Measurements from ENCODE around the gene ADCY1. TPM values are rescaled to one million over a fixed set of nuclear protein-coding genes. Genes with fewer than 3 reads are reported as not detected.

ADCY1 gene
- total RNA-seq, 1 experiment from 2014 or later, result 0.71 TPM

DNA sequence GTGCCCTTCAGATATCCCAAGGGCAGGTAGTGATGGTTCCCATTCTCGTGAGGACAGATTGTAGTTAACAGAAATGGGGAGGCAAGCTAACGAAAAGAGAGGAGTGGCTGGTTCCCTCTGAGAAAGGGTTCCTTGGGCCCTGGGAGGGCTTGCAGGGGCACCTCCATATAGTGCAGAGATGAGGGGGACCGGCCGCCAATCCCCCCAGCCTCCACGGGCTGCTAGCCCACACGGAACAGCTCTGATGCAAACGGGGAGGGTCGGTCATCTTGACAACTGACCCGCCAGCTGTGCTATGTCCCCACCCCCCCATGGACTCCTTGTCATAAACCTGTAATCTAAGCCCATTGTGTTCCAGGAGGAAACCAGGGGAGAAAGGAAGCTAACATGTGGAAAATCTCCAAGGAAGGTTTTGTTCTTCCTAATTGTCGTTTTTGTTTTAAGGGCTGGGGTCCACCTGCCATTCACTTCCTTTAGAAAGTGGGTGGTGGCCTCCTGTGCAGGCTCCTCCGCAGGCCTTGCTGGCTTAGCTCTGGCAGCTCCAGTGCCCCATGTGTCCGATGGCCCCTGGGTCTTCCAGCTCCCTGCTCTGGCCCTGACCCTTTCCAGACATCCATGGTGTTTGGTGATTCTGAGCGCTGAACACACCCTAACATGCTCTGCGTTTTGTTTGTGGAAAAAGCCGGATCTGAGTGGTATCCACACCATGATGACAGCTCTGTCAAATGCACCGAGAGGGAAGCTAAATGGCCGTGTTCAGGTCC, 15.9 kb downstream of the ADCY1 start:
- CTCF ChIA-PET, result interaction anchor here (0.8 kb wide), 1 partner anchor 35 kb away, joined by 4 read pairs; no protein-coding TSS in a partner anchor
- Histone ChIP-seq H3K27ac (ENCODE audit: low read depth, low read length, poor library complexity, severe bottlenecking) (no peak overlapping the region), H3K4me3 (ENCODE audit: low read depth, low read length, poor library complexity, severe bottlenecking) (no peak overlapping the region), H3K27me3 (replicated peaks; ENCODE audit: insufficient read depth, low read depth, low read length, poor library complexity) (no peaks in the 10 kb centered on the region), H3K36me3 (ENCODE audit: insufficient read depth, low read length, poor library complexity, severe bottlenecking) (no peaks in the 10 kb centered on the region), H3K9me3 (ENCODE audit: low read depth, low read length, poor library complexity, severe bottlenecking) (no peaks in the 10 kb centered on the region), H3K4me1 (ENCODE audit: insufficient read depth, low read length, poor library complexity, severe bottlenecking) (no peaks in the 10 kb centered on the region)
- TF ChIP-seq, protein P1, sequence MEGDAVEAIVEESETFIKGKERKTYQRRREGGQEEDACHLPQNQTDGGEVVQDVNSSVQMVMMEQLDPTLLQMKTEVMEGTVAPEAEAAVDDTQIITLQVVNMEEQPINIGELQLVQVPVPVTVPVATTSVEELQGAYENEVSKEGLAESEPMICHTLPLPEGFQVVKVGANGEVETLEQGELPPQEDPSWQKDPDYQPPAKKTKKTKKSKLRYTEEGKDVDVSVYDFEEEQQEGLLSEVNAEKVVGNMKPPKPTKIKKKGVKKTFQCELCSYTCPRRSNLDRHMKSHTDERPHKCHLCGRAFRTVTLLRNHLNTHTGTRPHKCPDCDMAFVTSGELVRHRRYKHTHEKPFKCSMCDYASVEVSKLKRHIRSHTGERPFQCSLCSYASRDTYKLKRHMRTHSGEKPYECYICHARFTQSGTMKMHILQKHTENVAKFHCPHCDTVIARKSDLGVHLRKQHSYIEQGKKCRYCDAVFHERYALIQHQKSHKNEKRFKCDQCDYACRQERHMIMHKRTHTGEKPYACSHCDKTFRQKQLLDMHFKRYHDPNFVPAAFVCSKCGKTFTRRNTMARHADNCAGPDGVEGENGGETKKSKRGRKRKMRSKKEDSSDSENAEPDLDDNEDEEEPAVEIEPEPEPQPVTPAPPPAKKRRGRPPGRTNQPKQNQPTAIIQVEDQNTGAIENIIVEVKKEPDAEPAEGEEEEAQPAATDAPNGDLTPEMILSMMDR (conservative IDR thresholded peaks at IDR 0.05; ENCODE audit: low read depth, low read length), result no peak
- TF ChIP-seq EZH2 (IDR thresholded peaks at IDR 0.05; ENCODE audit: borderline replicate concordance, low read depth, low read length, poor library complexity, severe bottlenecking), result no peak
- intact Hi-C loops (cut with micrococcal nuclease; ENCODE audit: unreplicated experiment), result no loop called here
- POLR2A ChIA-PET (ENCODE audit: low non-redundant PET), result no interaction called here
- no TSS peak for BruUV-seq (replicated peaks)
- DNase-seq (ENCODE audit: low spot score), result no peak

DNA sequence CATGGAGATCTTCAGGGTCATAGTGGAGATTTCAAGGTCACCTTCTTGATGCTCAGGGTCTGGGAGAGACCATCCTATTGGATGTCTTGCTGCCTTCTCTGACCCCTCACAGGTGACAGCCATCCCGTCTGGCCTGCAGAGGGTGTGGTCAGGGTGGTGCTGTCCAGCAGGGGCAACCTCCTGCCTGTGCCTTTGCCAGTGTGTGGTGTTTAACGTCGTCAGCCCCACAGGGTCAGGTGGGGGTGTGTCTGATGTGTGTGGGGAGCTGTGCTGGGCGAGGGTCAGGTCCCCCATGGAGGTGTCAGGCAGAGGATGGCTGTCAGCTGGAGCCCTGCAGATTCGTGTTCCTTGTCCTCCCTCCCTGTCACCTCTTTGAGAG, 16.5 kb downstream of the ADCY1 start:
- Histone ChIP-seq H3K4me3 (ENCODE audit: low read depth, low read length, poor library complexity, severe bottlenecking) (no peak overlapping the region), H3K36me3 (ENCODE audit: insufficient read depth, low read length, poor library complexity, severe bottlenecking) (no peaks in the 10 kb centered on the region), H3K27me3 (replicated peaks; ENCODE audit: insufficient read depth, low read depth, low read length, poor library complexity) (no peaks in the 10 kb centered on the region), H3K9me3 (ENCODE audit: low read depth, low read length, poor library complexity, severe bottlenecking) (no peaks in the 10 kb centered on the region), H3K4me1 (ENCODE audit: insufficient read depth, low read length, poor library complexity, severe bottlenecking) (no peaks in the 10 kb centered on the region), H3K27ac (ENCODE audit: low read depth, low read length, poor library complexity, severe bottlenecking) (no peak overlapping the region)
- intact Hi-C loops (cut with micrococcal nuclease; ENCODE audit: unreplicated experiment), result no loop called here
- ChIA-PET CTCF (interaction anchor here (0.8 kb wide), 1 partner anchor 34 kb away, joined by 4 read pairs; no protein-coding TSS in a partner anchor), POLR2A (ENCODE audit: low non-redundant PET) (no interaction called here)
- TF ChIP-seq, protein P1 (conservative IDR thresholded peaks at IDR 0.05; ENCODE audit: low read depth, low read length), result no peak
- TF ChIP-seq EZH2 (IDR thresholded peaks at IDR 0.05; ENCODE audit: borderline replicate concordance, low read depth, low read length, poor library complexity, severe bottlenecking), result no peak
- BruUV-seq (replicated peaks), result no TSS peak
- DNase-seq (ENCODE audit: low spot score), result no peak

- TF ChIP-seq, protein P1 (conservative IDR thresholded peaks at IDR 0.05; ENCODE audit: low read depth, low read length), result no peak
- no peak for TF ChIP-seq EZH2 (IDR thresholded peaks at IDR 0.05; ENCODE audit: borderline replicate concordance, low read depth, low read length, poor library complexity, severe bottlenecking)
- BruUV-seq (replicated peaks), result no TSS peak
- no peaks in the 10 kb centered on the region for H3K27me3 ChIP-seq (replicated peaks; ENCODE audit: insufficient read depth, low read depth, low read length, poor library complexity)
- no peaks in the 10 kb centered on the region for H3K4me1 ChIP-seq (ENCODE audit: insufficient read depth, low read length, poor library complexity, severe bottlenecking)
- H3K36me3 ChIP-seq (ENCODE audit: insufficient read depth, low read length, poor library complexity, severe bottlenecking), result no peaks in the 10 kb centered on the region
- H3K27ac ChIP-seq (ENCODE audit: low read depth, low read length, poor library complexity, severe bottlenecking), result no peak overlapping the region
- ChIA-PET POLR2A (ENCODE audit: low non-redundant PET) (no interaction called here), CTCF (no interaction called here)
- intact Hi-C loops (cut with micrococcal nuclease; ENCODE audit: unreplicated experiment), result no loop called here
- DNase-seq (ENCODE audit: low spot score), result no peak
- H3K9me3 ChIP-seq (ENCODE audit: low read depth, low read length, poor library complexity, severe bottlenecking), result no peaks in the 10 kb centered on the region
- H3K4me3 ChIP-seq (ENCODE audit: low read depth, low read length, poor library complexity, severe bottlenecking), result no peak overlapping the region
Measured at GRCh38 chr7:45591101-45591906, 17.1 kb downstream of the ADCY1 start.

All from A673 (cell line).